Heart right ventricle (tissue), 16 donors: ENCODE data around the gene ANKRD2. TPM values are rescaled to one million over a fixed set of nuclear protein-coding genes. Genes with fewer than 3 reads are reported as not detected.
A peak's percentile ranks its signal among the peaks of the same experiment; 100 is the strongest.

Experiments
- ATAC-seq, 8 donors: fragments of 200-7000 bp; cut with Tn5 transposase; one replicate each; pipeline ENCODE4 v1.9.1; 2020; ENCODE audit warnings: mild to moderate bottlenecking in 8 of 8, moderate library complexity in 8 of 8, moderate number of reproducible peaks in 1 of 8
- DNase-seq, 2 donors: peaks; one replicate each; pipeline ENCODE4 v3.0.0-alpha.2; 2020
- H3K27ac ChIP-seq, 10 donors: fragments of 200-600 bp; sonication (generic) in 2 of 10; one replicate each; pipeline versions ENCODE4 v1.5.0 to v1.8.0; 2020 to 2022; ENCODE audit warnings: mild to moderate bottlenecking in 3 of 10
- H3K27me3 ChIP-seq, 7 donors: fragments of 200-600 bp; one replicate each; pipeline ENCODE4 v1.8.0; 2021 to 2022; ENCODE audit warnings: mild to moderate bottlenecking in 2 of 7
- H3K36me3 ChIP-seq, 9 donors: fragments of 200-600 bp; sonication (generic) in 1 of 9; one replicate each; pipeline versions ENCODE4 v1.5.0 to v1.8.0; 2020 to 2022; ENCODE audit warnings: mild to moderate bottlenecking in 2 of 9
- H3K4me1 ChIP-seq, 9 donors: fragments of 200-600 bp; sonication (generic) in 1 of 9; one replicate each; pipeline versions ENCODE4 v1.5.0 to v1.8.0; 2020 to 2022; ENCODE audit warnings: mild to moderate bottlenecking in 4 of 9
- H3K4me3 ChIP-seq, 10 donors: fragments of 200-600 bp; sonication (generic) in 2 of 10; one replicate each; pipeline versions ENCODE4 v1.5.0 to v1.8.0; 2020 to 2022; ENCODE audit warnings: mild to moderate bottlenecking in 7 of 10, moderate library complexity in 2 of 10
- H3K9me3 ChIP-seq, 11 donors: fragments of 200-600 bp in 10 of 11; sonication (generic) in 2 of 11; one replicate each; pipeline versions ENCODE4 v1.5.0 to v1.8.0; 2013 to 2022; ENCODE audit warnings: mild to moderate bottlenecking in 2 of 11, control low read depth in 1 of 11, moderate library complexity in 1 of 11
- CTCF ChIP-seq, 9 donors: fragments of 200-600 bp; sonication (generic) in 2 of 9; IDR thresholded peaks; one replicate each; pipeline versions ENCODE4 v1.5.0 to v1.8.0; 2021 to 2022; ENCODE audit warnings: antibody characterized with exemption in 9 of 9, mild to moderate bottlenecking in 5 of 9, moderate library complexity in 1 of 9
- whole genome bisulfite sequencing, 2 donors: extraction: QIAGEN DNeasy Blood & Tissue Kit; methylation state at CpG; one replicate each; pipeline ENCODE4 v1.1.7; 2013; ENCODE audit warnings: inconsistent platforms in 1 of 2; 5-methylcytosine and 5-hydroxymethylcytosine counted together
- intact Hi-C, 10 donors: fragments of 100-400 bp; cut with DNase I; formaldehyde crosslinking; loops; one replicate each; pipeline versions ENCODE4 v1.11.1 to v1.14.2; 2022
- polyA plus RNA-seq, 2 donors: library from polyadenylated mRNA; stranded (reverse); fragments of 200-250 nt; gene quantifications; one replicate each; pipeline ENCODE4 v1.2.3, GENCODE V29; 2013
- total RNA-seq, 10 donors: library from RNA; stranded (reverse); fragmentation: NEBNext Ultra II Directional in 3 of 10; extraction: Animal tissue kit (Norgen Biotek cat#: 25700) in 3 of 10; gene quantifications; one replicate each; pipeline versions ENCODE4 v1.2.1 to v1.2.4, GENCODE V29; 2021 to 2023
- donor health status: Arrhythmogenic right ventricular cardiomyopathy.
- donor health status: ischemic (EF 13 %, LVEDD 7.1; RV severe dilation, severe dysfunction).
- donor health status: healthy with polysubstance abuse.
- donor health status: DM: no; HTN: yes; CAD: no.
- donor health status: DM: no; HTN: no; CAD: no.
- donor health status: ischemic (EF 25% LVEDD 6.9; RV normal size, moderate dysfunction).
- donor health status: ischemic (EF 25% LVEDD 5.7; RV mildly dilated, moderate dysfunction).
- donor health status: healthy.
- donor health status: DM: yes; HTN: yes; CAD: no.
- donor health status: Ischemic cardiomyopathy.
- donor health status: ischemic (EF 35%, LVEDD 5.7; RV mildly dilated, moderate dysfunction).
- donor health status: nonischemic (EF 11% LVEDD 7.7; RV severe dilation, severe dysfunction).
- donor health status: DM: yes; HTN: yes; CAD: no.
- donor health status: PGD.
- donor health status: ischemic (EF 29% LVEDD 5.4; RV normal size, mild dysfunction).
- donor health status: nonischemic (EF 23%, LVEDD 6.1; RV moderate dilation, normal function).

The ANKRD2 gene
- total and polyA plus RNA-seq, 12 donors = 46.3 to 395 (median 167) TPM

GRCh38 chr10:97628228-97628627, 55.6 kb downstream of the ANKRD2 start:
- no peak for TF ChIP-seq CTCF (IDR thresholded peaks at IDR 0.05)
- WGBS, 2 donors = 88 to 89% methylated on average over 3 of the region's 3 CpGs
- Histone ChIP-seq H3K27ac (peak overlapping the region in 3 of 10 donors; percentile 20 to 53 (median 45)), H3K36me3 (no peaks in the 10 kb centered on the region), H3K4me3 (no peak overlapping the region), H3K9me3 (no peaks in the 10 kb centered on the region), H3K27me3 (no peaks in the 10 kb centered on the region), H3K4me1 (peaks cover 0 to 20% (median 7%) of the 10 kb centered on the region in 9 donors)
- intact Hi-C loops = no loop called here
- no peak for DNase-seq
- ATAC-seq = no peak

- no peaks in the 10 kb centered on the region for H3K27me3 ChIP-seq
- H3K9me3 ChIP-seq = no peaks in the 10 kb centered on the region
- no peak for ATAC-seq
- DNase-seq = no peak
- H3K4me1 ChIP-seq = peaks cover 0 to 24% (median 11%) of the 10 kb centered on the region in 9 donors
- H3K36me3 ChIP-seq = no peaks in the 10 kb centered on the region
- 96 to 100% methylated on average over 5 of the region's 5 CpGs for WGBS, 2 donors
- H3K4me3 ChIP-seq = no peak overlapping the region
- intact Hi-C loops = no loop called here
- H3K27ac ChIP-seq = no peak overlapping the region
- TF ChIP-seq CTCF (IDR thresholded peaks at IDR 0.05) = no peak
Measured at GRCh38 chr10:97629289-97629688, 56.7 kb downstream of the ANKRD2 start.

- TF ChIP-seq CTCF (IDR thresholded peaks at IDR 0.05) = no peak
- Histone ChIP-seq H3K27ac (no peak overlapping the region), H3K4me3 (no peak overlapping the region), H3K36me3 (no peaks in the 10 kb centered on the region), H3K9me3 (no peaks in the 10 kb centered on the region), H3K4me1 (peaks cover 0 to 24% (median 11%) of the 10 kb centered on the region in 9 donors), H3K27me3 (no peaks in the 10 kb centered on the region)
- no peak for ATAC-seq
- intact Hi-C loops = loop anchor here in 1 of 10 donors (10.0 kb wide), 1 partner anchor 206 kb away; the partner anchor contains the start of gene PGAM1
- no peak for DNase-seq
Measured at GRCh38 chr10:97631098-97631497, 58.5 kb downstream of the ANKRD2 start.

GRCh38 chr10:97632949-97633884, 60.6 kb downstream of the ANKRD2 start, which contains the start of gene MORN4:
Gene MORN4, minus strand, starts transcription at chr10:97633500. Its CDS starts 13,847 bp downstream, at chr10:97619653.
- peak within 1 kb of the TSS in 9 of 10 donors; percentile 25 to 77 (median 62) for H3K27ac ChIP-seq
- ATAC-seq = peak; percentile 98 to 100 (median 100)

More at GRCh38 chr10:97632949-97633884, 60.6 kb downstream of the ANKRD2 start, which contains the start of gene MORN4:
- intact Hi-C loops = loop anchor here in 1 of 10 donors (10.0 kb wide), 1 partner anchor 208 kb away; the partner anchor contains the start of gene PGAM1
- Histone ChIP-seq H3K4me1 (peaks cover 0 to 14% (median 9%) of the 10 kb centered on the region in 9 donors), H3K36me3 (no peaks in the 10 kb centered on the region), H3K27me3 (no peaks in the 10 kb centered on the region), H3K4me3 (peak within 1 kb of the TSS; percentile 33 to 81 (median 71)), H3K9me3 (no peaks in the 10 kb centered on the region)
- DNase-seq = peak; percentile 93 to 96
- WGBS, 2 donors = 3% methylated on average over 60 to 62 of the region's 62 CpGs
- no peak for TF ChIP-seq CTCF (IDR thresholded peaks at IDR 0.05)

Other genes starting within 250 kb of the ANKRD2 start
- gene FRAT2, start 238.1 kb upstream of the ANKRD2 start, total RNA-seq = 10 to 100 TPM in 1 of 10 donors, 1 to 10 TPM in 9; 3.9 to 11.0 (median 5.8) TPM
- gene FRAT2, start 238.1 kb upstream of the ANKRD2 start, polyA plus RNA-seq = 1 to 10 TPM; 2.9 to 4.5 TPM
- 10 to 100 TPM; 11.1 to 30.5 (median 20.8) TPM for gene RRP12, start 171.4 kb upstream of the ANKRD2 start, total RNA-seq
- 10 to 100 TPM; 29.3 to 46.6 TPM for gene RRP12, start 171.4 kb upstream of the ANKRD2 start, polyA plus RNA-seq
- 100 to 1,000 TPM; 187 to 389 (median 246) TPM for gene PGAM1, start 146.6 kb upstream of the ANKRD2 start, total RNA-seq
- 100 to 1,000 TPM in 1 of 2 donors, 10 to 100 TPM in 1; 21.5 to 323 TPM for gene PGAM1, start 146.6 kb upstream of the ANKRD2 start, polyA plus RNA-seq
- gene EXOSC1, start 126.8 kb upstream of the ANKRD2 start, total RNA-seq = 10 to 100 TPM; 11.7 to 20.3 (median 15.1) TPM
- 10 to 100 TPM; 31.0 to 31.3 TPM for gene EXOSC1, start 126.8 kb upstream of the ANKRD2 start, polyA plus RNA-seq
- gene ZDHHC16, start 126.6 kb upstream of the ANKRD2 start, total RNA-seq = 10 to 100 TPM; 13.4 to 27.3 (median 18.4) TPM
- gene ZDHHC16, start 126.6 kb upstream of the ANKRD2 start, polyA plus RNA-seq = 10 to 100 TPM; 21.1 to 49.6 TPM
- gene MMS19, start 74.4 kb upstream of the ANKRD2 start, total RNA-seq = 10 to 100 TPM; 34.7 to 49.1 (median 43.8) TPM
- gene MMS19, start 74.4 kb upstream of the ANKRD2 start, polyA plus RNA-seq = 10 to 100 TPM; 44.0 to 64.9 TPM
- 10 to 100 TPM; 13.6 to 34.0 (median 20.5) TPM for gene UBTD1, start 73.9 kb upstream of the ANKRD2 start, total RNA-seq
- gene UBTD1, start 73.9 kb upstream of the ANKRD2 start, polyA plus RNA-seq = 10 to 100 TPM; 36.5 to 56.0 TPM
- gene HOGA1, start 11.6 kb downstream of the ANKRD2 start, total RNA-seq = 10 to 100 TPM in 9 of 10 donors, 1 to 10 TPM in 1; 8.9 to 42.5 (median 17.4) TPM
- gene HOGA1, start 11.6 kb downstream of the ANKRD2 start, polyA plus RNA-seq = 10 to 100 TPM; 30.4 to 58.3 TPM
- 1 to 10 TPM in 3 of 10 donors, under 1 TPM in 5, not detected in 2; 0.20 to 1.7 (median 0.73) TPM for gene C10orf62, start 16.9 kb downstream of the ANKRD2 start, total RNA-seq
- 1 to 10 TPM; 1.1 to 2.4 TPM for gene C10orf62, start 16.9 kb downstream of the ANKRD2 start, polyA plus RNA-seq
- gene MORN4, start 60.7 kb downstream of the ANKRD2 start, total RNA-seq = 10 to 100 TPM in 8 of 10 donors, 1 to 10 TPM in 2; 4.4 to 17.1 (median 12.8) TPM
- gene MORN4, start 60.7 kb downstream of the ANKRD2 start, polyA plus RNA-seq = 10 to 100 TPM; 16.0 to 17.6 TPM
- gene PI4K2A, start 67.9 kb downstream of the ANKRD2 start, total RNA-seq = 10 to 100 TPM in 9 of 10 donors, 1 to 10 TPM in 1; 9.4 to 18.5 (median 14.2) TPM
- 10 to 100 TPM in 1 of 2 donors, 1 to 10 TPM in 1; 5.3 to 20.7 TPM for gene PI4K2A, start 67.9 kb downstream of the ANKRD2 start, polyA plus RNA-seq
- 10 to 100 TPM in 3 of 10 donors, 1 to 10 TPM in 7; 6.5 to 12.9 (median 9.1) TPM for gene AVPI1, start 114.5 kb downstream of the ANKRD2 start, total RNA-seq
- gene AVPI1, start 114.5 kb downstream of the ANKRD2 start, polyA plus RNA-seq = 10 to 100 TPM in 1 of 2 donors, 1 to 10 TPM in 1; 5.3 to 41.0 TPM
- gene MARVELD1, start 141.0 kb downstream of the ANKRD2 start, total RNA-seq = 10 to 100 TPM in 1 of 10 donors, 1 to 10 TPM in 9; 2.8 to 10.2 (median 5.8) TPM
- 10 to 100 TPM in 1 of 2 donors, 1 to 10 TPM in 1; 5.0 to 11.9 TPM for gene MARVELD1, start 141.0 kb downstream of the ANKRD2 start, polyA plus RNA-seq
- gene ZFYVE27, start 164.3 kb downstream of the ANKRD2 start, total RNA-seq = 10 to 100 TPM in 8 of 10 donors, 1 to 10 TPM in 2; 7.5 to 16.0 (median 11.8) TPM
- 10 to 100 TPM; 10.2 to 17.6 TPM for gene ZFYVE27, start 164.3 kb downstream of the ANKRD2 start, polyA plus RNA-seq
- gene SFRP5, start 199.2 kb downstream of the ANKRD2 start, total RNA-seq = 1 to 10 TPM in 4 of 10 donors, under 1 TPM in 4, not detected in 2; 0.19 to 4.3 (median 1.0) TPM
- gene SFRP5, start 199.2 kb downstream of the ANKRD2 start, polyA plus RNA-seq = 1 to 10 TPM in 1 of 2 donors, under 1 TPM in 1; 0.42 to 1.9 TPM